OCI-LY7 (cell line): Measurements from ENCODE around the gene SIM1. TPM values are rescaled to one million over a fixed set of nuclear protein-coding genes. Genes with fewer than 3 reads are reported as not detected.

Experiments used
- BruUV-seq: library from RNA; stranded (reverse); fragments of 400-500 nt; replicated peaks from 2 replicates; lab custom pipeline; 2021; lab: Mats Ljungman, UMichigan
- CTCF ChIA-PET: fragments of 300-600 bp; sonication (Branson Sonifier 250); formaldehyde crosslinking; loops from one replicate; lab custom pipeline; 2022; ENCODE audit warnings: antibody characterized with exemption; ENCODE audit not compliant: unreplicated experiment; lab: Charles Lee
- POLR2A ChIA-PET: fragments of 300-600 bp; sonication (Branson Sonifier 250); formaldehyde crosslinking; loops from one replicate; lab custom pipeline; 2022; ENCODE audit warnings: antibody characterized with exemption; lab: Charles Lee
- DNase-seq: peaks from one replicate; pipeline ENCODE4 v3.0.0-alpha.2; 2015; ENCODE audit warnings: low spot score
- H2AFZ ChIP-seq: fragments of 200-600 bp; sonication (generic), shearing (Covaris generic); 2 replicates; pipeline ENCODE4 v1.6.1; 2014; ENCODE audit warnings: mild to moderate bottlenecking, antibody characterized with exemption, low read length, moderate library complexity
- H3K27ac ChIP-seq: fragments of 200-600 bp; sonication (generic); 2 replicates; pipeline ENCODE4 v1.5.1; 2014; ENCODE audit warnings: mixed run types, low read depth, mild to moderate bottlenecking, moderate library complexity, low read length, inconsistent platforms; ENCODE audit not compliant: poor library complexity, severe bottlenecking
- H3K36me3 ChIP-seq: fragments of 200-600 bp; sonication (generic); 2 replicates; pipeline ENCODE4 v1.6.1; 2014; ENCODE audit warnings: mild to moderate bottlenecking, antibody characterized with exemption, low read length, moderate library complexity, mixed read lengths; ENCODE audit not compliant: insufficient read depth
- H3K4me1 ChIP-seq: fragments of 200-600 bp; sonication (generic); 2 replicates; pipeline ENCODE4 v1.5.1; 2014; ENCODE audit warnings: mild to moderate bottlenecking, low read length; ENCODE audit not compliant: insufficient read depth, poor library complexity, severe bottlenecking
- H3K4me2 ChIP-seq: fragments of 200-600 bp; sonication (generic); 2 replicates; pipeline ENCODE4 v1.6.1; 2014; ENCODE audit warnings: mild to moderate bottlenecking, low read length
- H3K4me3 ChIP-seq: fragments of 200-600 bp; sonication (generic); 2 replicates; pipeline ENCODE4 v1.5.1; 2014; ENCODE audit warnings: mild to moderate bottlenecking, low read depth, low read length; ENCODE audit not compliant: poor library complexity, severe bottlenecking
- H3K79me2 ChIP-seq: fragments of 200-600 bp; sonication (generic); 2 replicates; pipeline ENCODE4 v1.6.1; 2016; ENCODE audit warnings: low read depth, mild to moderate bottlenecking, low read length, moderate library complexity, mixed read lengths; ENCODE audit not compliant: insufficient read depth
- H3K9me2 ChIP-seq: fragments of 200-600 bp; sonication (generic); 2 replicates; pipeline ENCODE4 v1.6.1; 2016; ENCODE audit warnings: mild to moderate bottlenecking, low read length, mixed read lengths; ENCODE audit not compliant: insufficient read depth
- H3K9me3 ChIP-seq: fragments of 200-600 bp; sonication (generic); 2 replicates; pipeline ENCODE4 v1.6.1; 2014; ENCODE audit warnings: mild to moderate bottlenecking, mixed run types, low read length, mixed read lengths
- H4K20me1 ChIP-seq: fragments of 200-600 bp; sonication (generic); 2 replicates; pipeline ENCODE4 v1.6.1; 2014; ENCODE audit warnings: mild to moderate bottlenecking, antibody characterized with exemption, low read length, moderate library complexity, mixed read lengths; ENCODE audit not compliant: insufficient read depth
- EZH2phosphoT487 ChIP-seq: fragments of 200-600 bp; sonication (generic); IDR thresholded peaks from 2 replicates; pipeline ENCODE4 v1.6.1; 2018; ENCODE audit warnings: low read depth, borderline replicate concordance, mild to moderate bottlenecking, mixed run types, antibody characterized with exemption, low read length, moderate library complexity, mixed read lengths
- intact Hi-C: fragments of 100-400 bp; cut with micrococcal nuclease; formaldehyde crosslinking; loops from one replicate; pipeline ENCODE4 v1.10.0; 2022; ENCODE audit not compliant: unreplicated experiment
- total RNA-seq, 2 experiments: library from RNA; depleted of rRNA in 1 of 2; stranded (reverse); fragments of >200 nt in 1 of 2; shearing (Covaris generic) in 1 of 2; gene quantifications; 2 replicates each; pipeline ENCODE4 v1.2.3, GENCODE V29; 2014 to 2022
- TF ChIP-seq, protein P1 (sequence below): fragments of 200-600 bp; sonication (generic); conservative IDR thresholded peaks from 2 replicates; pipeline ENCODE4 v1.5.1; 2014; ENCODE audit warnings: mild to moderate bottlenecking, antibody characterized with exemption, low read length, moderate library complexity, mixed read lengths

Gene SIM1
- total RNA-seq, 2 experiments from 2014 or later = not detected

DNA sequence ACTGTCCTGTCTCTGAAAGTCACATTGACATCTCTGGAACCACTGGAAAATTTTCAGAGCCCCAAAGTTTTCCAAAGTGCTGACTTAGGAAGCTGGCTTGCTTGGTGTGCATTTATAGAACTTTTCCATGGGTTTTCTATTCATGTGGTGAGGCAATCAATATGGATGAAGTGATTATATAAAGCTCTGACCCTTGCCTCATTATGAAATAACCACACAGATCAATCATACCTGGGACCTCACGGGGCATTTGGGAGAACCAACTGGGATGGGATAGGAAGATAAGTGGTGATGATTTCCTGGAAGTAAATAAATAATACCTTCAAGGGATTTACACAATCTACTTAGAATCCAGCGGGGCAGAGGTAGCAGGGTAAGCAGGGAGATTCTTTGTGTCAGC, 22.9 kb upstream of the SIM1 start:
- ChIA-PET POLR2A (no interaction called here), CTCF (no interaction called here)
- BruUV-seq = no TSS peak
- H3K9me2 ChIP-seq = no peaks in the 10 kb centered on the region
- no peak for DNase-seq
- H3K9me3 ChIP-seq = no peaks in the 10 kb centered on the region
- no peaks in the 10 kb centered on the region for H3K36me3 ChIP-seq
- no peak overlapping the region for H3K4me2 ChIP-seq
- H3K27ac ChIP-seq = no peak overlapping the region
- TF ChIP-seq EZH2phosphoT487 = no peak
- TF ChIP-seq, protein P1, sequence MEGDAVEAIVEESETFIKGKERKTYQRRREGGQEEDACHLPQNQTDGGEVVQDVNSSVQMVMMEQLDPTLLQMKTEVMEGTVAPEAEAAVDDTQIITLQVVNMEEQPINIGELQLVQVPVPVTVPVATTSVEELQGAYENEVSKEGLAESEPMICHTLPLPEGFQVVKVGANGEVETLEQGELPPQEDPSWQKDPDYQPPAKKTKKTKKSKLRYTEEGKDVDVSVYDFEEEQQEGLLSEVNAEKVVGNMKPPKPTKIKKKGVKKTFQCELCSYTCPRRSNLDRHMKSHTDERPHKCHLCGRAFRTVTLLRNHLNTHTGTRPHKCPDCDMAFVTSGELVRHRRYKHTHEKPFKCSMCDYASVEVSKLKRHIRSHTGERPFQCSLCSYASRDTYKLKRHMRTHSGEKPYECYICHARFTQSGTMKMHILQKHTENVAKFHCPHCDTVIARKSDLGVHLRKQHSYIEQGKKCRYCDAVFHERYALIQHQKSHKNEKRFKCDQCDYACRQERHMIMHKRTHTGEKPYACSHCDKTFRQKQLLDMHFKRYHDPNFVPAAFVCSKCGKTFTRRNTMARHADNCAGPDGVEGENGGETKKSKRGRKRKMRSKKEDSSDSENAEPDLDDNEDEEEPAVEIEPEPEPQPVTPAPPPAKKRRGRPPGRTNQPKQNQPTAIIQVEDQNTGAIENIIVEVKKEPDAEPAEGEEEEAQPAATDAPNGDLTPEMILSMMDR = no peak
- no peaks in the 10 kb centered on the region for H3K4me1 ChIP-seq
- no peaks in the 10 kb centered on the region for H3K79me2 ChIP-seq
- intact Hi-C loops = no loop called here
- no peaks in the 10 kb centered on the region for H4K20me1 ChIP-seq
- H3K4me3 ChIP-seq = no peak overlapping the region
- H2AFZ ChIP-seq = no peak overlapping the region

DNA sequence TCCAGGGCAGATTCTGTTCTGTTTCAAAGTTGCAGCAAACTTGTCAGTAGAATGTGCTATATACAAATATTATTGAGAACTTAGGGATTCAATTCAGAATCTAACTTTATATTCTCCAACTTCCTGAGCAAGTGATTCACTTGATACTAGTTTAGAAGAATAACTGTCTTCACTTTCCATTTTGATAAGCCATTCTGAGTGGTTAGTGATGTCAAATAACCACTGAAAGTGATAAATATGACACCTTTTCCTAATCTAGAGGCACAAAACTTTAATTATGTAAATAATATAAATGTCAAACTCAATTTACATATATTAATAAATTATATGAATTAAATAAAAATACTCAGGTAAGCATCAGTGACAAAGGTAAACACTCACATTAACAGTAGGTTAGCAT, 20.5 kb upstream of the SIM1 start:
- Histone ChIP-seq H2AFZ (no peak overlapping the region), H3K9me2 (no peaks in the 10 kb centered on the region), H4K20me1 (no peaks in the 10 kb centered on the region), H3K4me1 (no peaks in the 10 kb centered on the region), H3K27ac (no peak overlapping the region), H3K9me3 (no peaks in the 10 kb centered on the region), H3K36me3 (no peaks in the 10 kb centered on the region), H3K4me2 (peak overlapping the region; percentile 16; the same call in 1 of the 2 replicates), H3K79me2 (no peaks in the 10 kb centered on the region), H3K4me3 (no peak overlapping the region)
- intact Hi-C loops = no loop called here
- ChIA-PET CTCF (no interaction called here), POLR2A (no interaction called here)
- TF ChIP-seq, protein P1 = no peak
- TF ChIP-seq EZH2phosphoT487 = no peak
- DNase-seq = no peak
- no TSS peak for BruUV-seq

DNA sequence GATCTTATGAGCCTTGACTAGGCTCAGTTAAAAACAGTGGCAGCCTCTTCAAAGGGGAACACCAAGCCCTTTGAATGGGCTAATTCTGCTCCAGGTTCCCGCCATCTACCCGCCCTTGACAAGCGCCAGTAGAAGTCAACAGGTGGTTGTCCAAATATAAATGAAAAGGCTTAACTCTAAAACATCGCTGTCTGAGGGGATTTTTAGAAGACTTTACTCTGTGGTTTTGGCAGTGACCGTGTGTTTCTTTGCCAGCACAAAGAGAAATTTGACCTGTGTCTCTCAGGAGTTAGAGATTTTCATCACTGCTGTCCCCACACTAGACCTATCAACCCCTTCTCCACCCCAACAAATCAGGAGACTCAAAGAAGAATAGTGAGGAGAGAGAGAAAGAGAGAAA, 19.8 kb upstream of the SIM1 start:
- Histone ChIP-seq H3K36me3 (no peaks in the 10 kb centered on the region), H3K4me2 (peak overlapping the region; percentile 20; the same call in 1 of the 2 replicates), H3K4me3 (no peak overlapping the region), H3K9me2 (no peaks in the 10 kb centered on the region), H3K79me2 (no peaks in the 10 kb centered on the region), H3K4me1 (no peaks in the 10 kb centered on the region), H2AFZ (no peak overlapping the region), H3K9me3 (no peaks in the 10 kb centered on the region), H4K20me1 (no peaks in the 10 kb centered on the region), H3K27ac (no peak overlapping the region)
- CTCF ChIA-PET = no interaction called here
- POLR2A ChIA-PET = no interaction called here
- no TSS peak for BruUV-seq
- DNase-seq = no peak
- intact Hi-C loops = no loop called here
- TF ChIP-seq, protein P1 = no peak
- TF ChIP-seq EZH2phosphoT487 = no peak
